Measurements from ENCODE around the gene RELL2. TPM values are rescaled to one million over a fixed set of nuclear protein-coding genes. Genes with fewer than 3 reads are reported as not detected.
A peak's percentile ranks its signal among the peaks of the same experiment; 100 is the strongest.

RELL2 gene
- total RNA-seq, 1 experiment from 2014 or later: 9.8 TPM

GRCh38 chr5:141603923-141604717, 32.7 kb upstream of the RELL2 start:
- no peak overlapping the region for H2BK120ac ChIP-seq (ENCODE audit: low read depth, low read length, poor library complexity, severe bottlenecking)
- DNase-seq: peak; percentile 32
- H3K18ac ChIP-seq (ENCODE audit: insufficient read length, low read depth, low read length): no peak overlapping the region
- no peak overlapping the region for H3K14ac ChIP-seq (ENCODE audit: insufficient read depth, low read length)
- Mint-ChIP-seq H3K27ac (peak overlapping the region in 2 of 3 experiments; percentile 36 to 73; a peak in 3 of 7 replicates), H3K27me3 (ENCODE audit: low read depth) (no peaks in the 10 kb centered on the region), H3K4me1 (peaks cover 6 to 11% of the 10 kb centered on the region in 2 experiments), H3K36me3 (ENCODE audit: insufficient read depth in 1 of 3, low read depth in 3 of 3) (no peaks in the 10 kb centered on the region), H3K9me3 (no peaks in the 10 kb centered on the region), H3K4me3 (no peak overlapping the region)
- H2AFZ ChIP-seq (ENCODE audit: low read length): no peak overlapping the region
- H4K20me1 ChIP-seq (ENCODE audit: control insufficient read depth, insufficient read depth, insufficient read length): no peaks in the 10 kb centered on the region
- no peak overlapping the region for H2BK12ac ChIP-seq (ENCODE audit: insufficient read length, low read depth, low read length)
- peaks cover 2% of the 10 kb centered on the region; the same call in 1 of the 2 replicates for H3K4me1 ChIP-seq (ENCODE audit: insufficient read depth, low read length)
- no peak overlapping the region for H3T11ph ChIP-seq (ENCODE audit: low read length)
- no peaks in the 10 kb centered on the region for H3K79me1 ChIP-seq (ENCODE audit: insufficient read depth, low read depth, low read length, poor library complexity, severe bottlenecking)
- no peak overlapping the region for H4K5ac ChIP-seq (ENCODE audit: insufficient read length, low read depth, low read length)
- H3K23me2 ChIP-seq (ENCODE audit: insufficient read length, low read depth, low read length, poor library complexity, severe bottlenecking): no peaks in the 10 kb centered on the region
- no peak overlapping the region for H3K27ac ChIP-seq (ENCODE audit: insufficient read length, low read depth, low read length)
- no peak overlapping the region for H3K4me2 ChIP-seq (ENCODE audit: insufficient read depth, insufficient read length, low read length)
- H3K23ac ChIP-seq (ENCODE audit: insufficient read length, low read depth, low read length): no peak overlapping the region
- no peak overlapping the region for H3K9ac ChIP-seq (ENCODE audit: extremely low read depth, insufficient read length, low read length)
- H3K27me3 ChIP-seq (ENCODE audit: insufficient read depth, low read length): no peaks in the 10 kb centered on the region
- H2AK5ac ChIP-seq (ENCODE audit: insufficient read length, low read length): no peak overlapping the region
- H3K56ac ChIP-seq (ENCODE audit: insufficient read length, low read depth, low read length): no peak overlapping the region
- no peak for TF ChIP-seq CTCF (conservative IDR thresholded peaks at IDR 0.05)
- no peaks in the 10 kb centered on the region for H3K9me3 ChIP-seq (ENCODE audit: control insufficient read depth, low read depth, low read length)
- no peak overlapping the region for H4K8ac ChIP-seq (replicated peaks; ENCODE audit: insufficient read length, low read depth, low read length)
- WGBS (ENCODE audit: extremely low coverage, insufficient read length, low lambda C conversion rate): no CpG with 5 or more reads among the region's 6 CpGs
- H4K91ac ChIP-seq (ENCODE audit: insufficient read length, low read depth, low read length): no peak overlapping the region
- H2BK5ac ChIP-seq (ENCODE audit: insufficient read length, low read length): no peak overlapping the region
- H2BK20ac ChIP-seq (ENCODE audit: low read depth, low read length, poor library complexity, severe bottlenecking): no peak overlapping the region
- H2BK15ac ChIP-seq (ENCODE audit: low read depth, low read length): no peak overlapping the region
- no peak overlapping the region for H3K4ac ChIP-seq (ENCODE audit: low read depth, low read length)
- H3K79me2 ChIP-seq (ENCODE audit: insufficient read depth, low read length): peaks cover 17% of the 10 kb centered on the region; the same call in 1 of the 2 replicates
